Cardiac muscle cell (in vitro differentiated cells and primary cell): Measurements from ENCODE around the gene GPI. TPM values are rescaled to one million over a fixed set of nuclear protein-coding genes. Genes with fewer than 3 reads are reported as not detected.

Experiments
- DNase-seq, 2 donors: peaks; one replicate each; pipeline versions ENCODE4 v3.0.0 to v3.0.0-alpha.2; 2010 to 2017; ENCODE audit warnings: low read depth in 1 of 2, low spot score in 1 of 2
- H3K27ac ChIP-seq: fragments of 200-600 bp; sonication (generic); 2 replicates; pipeline ENCODE4 v1.5.1; 2016
- H3K27me3 ChIP-seq: fragments of 200-600 bp; sonication (generic); 2 replicates; pipeline ENCODE4 v1.6.0; 2016; ENCODE audit warnings: control low read depth
- H3K36me3 ChIP-seq: fragments of 200-600 bp; sonication (generic); 2 replicates; pipeline ENCODE4 v1.5.1; 2016; ENCODE audit warnings: control low read depth
- H3K4me1 ChIP-seq: fragments of 200-600 bp; sonication (generic); 2 replicates; pipeline ENCODE4 v1.8.1; 2017; ENCODE audit warnings: low read depth, mild to moderate bottlenecking, mixed run types
- H3K4me3 ChIP-seq: fragments of 200-600 bp; sonication (generic); 2 replicates; pipeline ENCODE4 v1.5.1; 2016; ENCODE audit warnings: mild to moderate bottlenecking
- H3K9me3 ChIP-seq: fragments of 200-600 bp; sonication (generic); 2 replicates; pipeline ENCODE4 v1.5.1; 2017; ENCODE audit warnings: low read depth, mild to moderate bottlenecking, control low read depth
- polyA plus RNA-seq: library from polyadenylated mRNA; unstranded; fragments of >200 nt; fragmentation: Nextera tagmentation; extraction: Ambion mirVana; gene quantifications from 2 replicates; pipeline ENCODE4 v1.2.1, GENCODE V29; 2016
- total RNA-seq: library from RNA; depleted of rRNA; stranded (reverse); fragments of >200 nt; gene quantifications from 2 replicates; pipeline ENCODE4 v1.2.3, GENCODE V29; 2016
- TF ChIP-seq, protein P1 (sequence below): IDR thresholded peaks from 2 replicates; pipeline ENCODE4 v1.5.1; 2012; ENCODE audit warnings: low read depth, mild to moderate bottlenecking, low read length

The GPI gene
- total and polyA plus RNA-seq, 2 experiments from 2014 or later, result 618 to 862 TPM

GRCh38 chr19:34431681-34432402 is 66.8 kb downstream of the GPI start:
- Histone ChIP-seq H3K4me1 (peaks cover 14% of the 10 kb centered on the region), H3K4me3 (no peak overlapping the region), H3K9me3 (no peaks in the 10 kb centered on the region), H3K27ac (peak overlapping the region; percentile 42), H3K27me3 (no peaks in the 10 kb centered on the region), H3K36me3 (peaks cover 25% of the 10 kb centered on the region)
- TF ChIP-seq, protein P1, sequence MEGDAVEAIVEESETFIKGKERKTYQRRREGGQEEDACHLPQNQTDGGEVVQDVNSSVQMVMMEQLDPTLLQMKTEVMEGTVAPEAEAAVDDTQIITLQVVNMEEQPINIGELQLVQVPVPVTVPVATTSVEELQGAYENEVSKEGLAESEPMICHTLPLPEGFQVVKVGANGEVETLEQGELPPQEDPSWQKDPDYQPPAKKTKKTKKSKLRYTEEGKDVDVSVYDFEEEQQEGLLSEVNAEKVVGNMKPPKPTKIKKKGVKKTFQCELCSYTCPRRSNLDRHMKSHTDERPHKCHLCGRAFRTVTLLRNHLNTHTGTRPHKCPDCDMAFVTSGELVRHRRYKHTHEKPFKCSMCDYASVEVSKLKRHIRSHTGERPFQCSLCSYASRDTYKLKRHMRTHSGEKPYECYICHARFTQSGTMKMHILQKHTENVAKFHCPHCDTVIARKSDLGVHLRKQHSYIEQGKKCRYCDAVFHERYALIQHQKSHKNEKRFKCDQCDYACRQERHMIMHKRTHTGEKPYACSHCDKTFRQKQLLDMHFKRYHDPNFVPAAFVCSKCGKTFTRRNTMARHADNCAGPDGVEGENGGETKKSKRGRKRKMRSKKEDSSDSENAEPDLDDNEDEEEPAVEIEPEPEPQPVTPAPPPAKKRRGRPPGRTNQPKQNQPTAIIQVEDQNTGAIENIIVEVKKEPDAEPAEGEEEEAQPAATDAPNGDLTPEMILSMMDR, result no peak
- DNase-seq, result peak in 1 of 2 donors; percentile 5

DNA sequence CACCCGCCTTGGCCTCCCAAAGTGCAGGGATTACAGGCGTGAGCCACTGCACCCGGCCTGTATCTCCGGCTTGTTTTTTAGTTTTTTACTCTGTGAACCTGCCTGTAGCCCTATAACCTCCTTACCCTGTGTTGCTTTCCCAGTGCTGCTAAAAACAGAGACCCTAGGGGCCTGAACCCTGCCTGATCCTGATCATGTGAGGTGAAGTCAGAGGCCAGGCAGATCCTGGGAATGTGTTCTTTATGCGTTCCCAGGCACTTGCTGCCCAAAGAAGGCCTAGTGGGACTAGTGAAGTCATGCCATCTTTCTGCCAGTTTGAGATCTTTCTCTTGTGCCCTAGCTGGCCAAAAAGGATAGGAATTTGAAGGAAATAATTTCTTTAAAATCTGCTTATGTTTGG is 67.8 kb downstream of the GPI start:
- H3K27ac ChIP-seq, result peak overlapping the region; percentile 42
- H3K4me3 ChIP-seq, result no peak overlapping the region
- peaks cover 30% of the 10 kb centered on the region for H3K36me3 ChIP-seq
- DNase-seq, result peak; percentile 3 to 5
- H3K9me3 ChIP-seq, result no peaks in the 10 kb centered on the region
- no peaks in the 10 kb centered on the region for H3K27me3 ChIP-seq
- H3K4me1 ChIP-seq, result peaks cover 14% of the 10 kb centered on the region
- TF ChIP-seq, protein P1, result no peak

GRCh38 chr19:34436716-34437115 is 71.7 kb downstream of the GPI start:
- Histone ChIP-seq H3K27me3 (no peaks in the 10 kb centered on the region), H3K27ac (no peak overlapping the region), H3K4me1 (no peaks in the 10 kb centered on the region), H3K4me3 (no peak overlapping the region), H3K36me3 (peaks cover 50% of the 10 kb centered on the region), H3K9me3 (no peaks in the 10 kb centered on the region)
- peak in 1 of 2 donors; percentile 20 for DNase-seq
- TF ChIP-seq, protein P1, result no peak

DNA sequence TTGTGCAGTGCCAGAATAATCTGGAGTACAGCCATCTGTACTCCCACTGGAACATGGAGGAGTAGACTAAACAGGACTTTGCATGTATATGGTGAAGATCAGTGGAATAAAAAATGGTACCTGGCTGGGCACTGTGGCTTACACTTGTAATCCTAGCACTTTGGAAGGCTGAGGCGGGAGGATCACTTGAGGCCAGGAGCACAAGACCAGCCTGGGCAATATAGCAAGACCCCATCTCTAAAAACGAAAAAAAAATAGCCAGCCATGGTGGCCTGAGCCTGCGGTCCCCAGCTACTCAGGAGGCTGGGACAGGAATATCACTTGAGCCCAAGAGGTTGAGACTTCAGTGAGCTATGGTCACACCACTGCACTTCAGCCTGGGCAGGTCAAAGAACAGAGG is 83.2 kb downstream of the GPI start:
- H3K4me3 ChIP-seq, result no peak overlapping the region
- peaks cover 60% of the 10 kb centered on the region for H3K36me3 ChIP-seq
- TF ChIP-seq, protein P1, result no peak
- no peak for DNase-seq
- H3K9me3 ChIP-seq, result no peaks in the 10 kb centered on the region
- H3K27ac ChIP-seq, result no peak overlapping the region
- no peaks in the 10 kb centered on the region for H3K27me3 ChIP-seq
- no peaks in the 10 kb centered on the region for H3K4me1 ChIP-seq

Other genes with a start within 250 kb of the GPI start
- gene LSM14A, start 192.7 kb upstream of the GPI start, total RNA-seq, result 115 and 203 TPM in 2 replicates
- 88.5 and 133 TPM in 2 replicates for gene LSM14A, start 192.7 kb upstream of the GPI start, polyA plus RNA-seq
- 21.6 and 28.6 TPM in 2 replicates for gene GARRE1, start 110.6 kb upstream of the GPI start, total RNA-seq
- 7.9 and 15.1 TPM in 2 replicates for gene GARRE1, start 110.6 kb upstream of the GPI start, polyA plus RNA-seq
- 37.6 and 39.3 TPM in 2 replicates for gene PDCD2L, start 39.2 kb downstream of the GPI start, total RNA-seq
- 14.9 and 25.5 TPM in 2 replicates for gene PDCD2L, start 39.2 kb downstream of the GPI start, polyA plus RNA-seq
- 118 and 121 TPM in 2 replicates for gene UBA2, start 63.2 kb downstream of the GPI start, total RNA-seq
- 71.9 and 95.3 TPM in 2 replicates for gene UBA2, start 63.2 kb downstream of the GPI start, polyA plus RNA-seq
- gene WTIP, start 116.6 kb downstream of the GPI start, total RNA-seq, result 29.2 and 29.4 TPM in 2 replicates
- gene WTIP, start 116.6 kb downstream of the GPI start, polyA plus RNA-seq, result 12.8 and 13.6 TPM in 2 replicates